Uterus (tissue), 4 donors: ENCODE measurements around the gene STUM. TPM values are rescaled to one million over a fixed set of nuclear protein-coding genes. Genes with fewer than 3 reads are reported as not detected.
A peak's percentile ranks its signal among the peaks of the same experiment; 100 is the strongest.

ENCODE experiments used
- DNase-seq, 2 donors: peaks; one replicate each; pipeline ENCODE4 v3.0.0-alpha.2; 2019 to 2020
- H3K27ac ChIP-seq, 2 donors: fragments of 200-600 bp; sonication (generic); 1 replicate in 1 of 2; 2 replicates in 1 of 2; pipeline ENCODE4 v1.5.1; 2016 to 2018
- H3K27me3 ChIP-seq, 2 donors: fragments of 200-600 bp; sonication (generic); one replicate each; pipeline ENCODE4 v1.5.1; 2018 to 2019; ENCODE audit warnings: control low read depth in 1 of 2
- H3K36me3 ChIP-seq, 2 donors: fragments of 200-600 bp; sonication (generic); one replicate each; pipeline ENCODE4 v1.5.1; 2019; ENCODE audit warnings: control low read depth in 1 of 2
- H3K4me1 ChIP-seq, 2 donors: fragments of 200-600 bp; sonication (generic); one replicate each; pipeline ENCODE4 v1.5.1; 2018 to 2019; ENCODE audit warnings: control low read depth in 1 of 2
- H3K4me3 ChIP-seq, 2 donors: fragments of 200-600 bp; sonication (generic); 1 replicate in 1 of 2; 2 replicates in 1 of 2; pipeline ENCODE4 v1.5.1; 2018 to 2019; ENCODE audit warnings: mild to moderate bottlenecking in 1 of 2
- H3K9me3 ChIP-seq, 2 donors: fragments of 200-600 bp; sonication (generic); one replicate each; pipeline ENCODE4 v1.5.1; 2019; ENCODE audit warnings: control low read depth in 1 of 2
- POLR2A ChIP-seq, 2 donors: fragments of 450-650 bp; IDR thresholded peaks; one replicate each; pipeline ENCODE4 v1.6.1; 2016; ENCODE audit warnings: antibody characterized with exemption in 2 of 2, mild to moderate bottlenecking in 1 of 2, moderate library complexity in 1 of 2
- intact Hi-C: fragments of 100-400 bp; cut with DNase I; formaldehyde crosslinking; loops from one replicate; pipeline ENCODE4 v1.15.1; 2023; ENCODE audit warnings: low total_unique reads
- total RNA-seq, 4 donors: library from RNA; depleted of rRNA in 3 of 4; stranded (reverse); fragments of >200 nt in 3 of 4; gene quantifications; one replicate each; pipeline versions ENCODE4 v1.1.0 to v1.2.4, GENCODE V29; 2014 to 2023
- TF ChIP-seq, protein P1 (sequence below), 4 experiments: fragments of 200-600 bp in 2 of 4; fragments of 450-650 bp in 2 of 4; sonication (generic) in 2 of 4; IDR thresholded peaks; one replicate each; pipeline ENCODE4 v1.5.1; 2016 to 2019; ENCODE audit warnings: antibody characterized with exemption in 4 of 4, mild to moderate bottlenecking in 2 of 4, moderate library complexity in 1 of 4
- donor health status: DM: yes; HTN: yes; CAD: no.

The STUM gene
- total RNA-seq, 4 donors from 2014 or later = 0.88 to 9.1 (median 2.2) TPM

GRCh38 chr1:226618380-226618779, 69.8 kb downstream of the STUM start:
- H3K4me3 ChIP-seq = no peak overlapping the region
- intact Hi-C loops = no loop called here
- no peaks in the 10 kb centered on the region for H3K36me3 ChIP-seq
- H3K4me1 ChIP-seq = no peaks in the 10 kb centered on the region
- peak; percentile 6 to 8 for DNase-seq
- no peaks in the 10 kb centered on the region for H3K27me3 ChIP-seq
- H3K9me3 ChIP-seq = no peaks in the 10 kb centered on the region
- no peak for TF ChIP-seq POLR2A (IDR thresholded peaks at IDR 0.05)
- TF ChIP-seq, protein P1, sequence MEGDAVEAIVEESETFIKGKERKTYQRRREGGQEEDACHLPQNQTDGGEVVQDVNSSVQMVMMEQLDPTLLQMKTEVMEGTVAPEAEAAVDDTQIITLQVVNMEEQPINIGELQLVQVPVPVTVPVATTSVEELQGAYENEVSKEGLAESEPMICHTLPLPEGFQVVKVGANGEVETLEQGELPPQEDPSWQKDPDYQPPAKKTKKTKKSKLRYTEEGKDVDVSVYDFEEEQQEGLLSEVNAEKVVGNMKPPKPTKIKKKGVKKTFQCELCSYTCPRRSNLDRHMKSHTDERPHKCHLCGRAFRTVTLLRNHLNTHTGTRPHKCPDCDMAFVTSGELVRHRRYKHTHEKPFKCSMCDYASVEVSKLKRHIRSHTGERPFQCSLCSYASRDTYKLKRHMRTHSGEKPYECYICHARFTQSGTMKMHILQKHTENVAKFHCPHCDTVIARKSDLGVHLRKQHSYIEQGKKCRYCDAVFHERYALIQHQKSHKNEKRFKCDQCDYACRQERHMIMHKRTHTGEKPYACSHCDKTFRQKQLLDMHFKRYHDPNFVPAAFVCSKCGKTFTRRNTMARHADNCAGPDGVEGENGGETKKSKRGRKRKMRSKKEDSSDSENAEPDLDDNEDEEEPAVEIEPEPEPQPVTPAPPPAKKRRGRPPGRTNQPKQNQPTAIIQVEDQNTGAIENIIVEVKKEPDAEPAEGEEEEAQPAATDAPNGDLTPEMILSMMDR (IDR thresholded peaks at IDR 0.05) = no peak
- H3K27ac ChIP-seq = no peak overlapping the region

DNA sequence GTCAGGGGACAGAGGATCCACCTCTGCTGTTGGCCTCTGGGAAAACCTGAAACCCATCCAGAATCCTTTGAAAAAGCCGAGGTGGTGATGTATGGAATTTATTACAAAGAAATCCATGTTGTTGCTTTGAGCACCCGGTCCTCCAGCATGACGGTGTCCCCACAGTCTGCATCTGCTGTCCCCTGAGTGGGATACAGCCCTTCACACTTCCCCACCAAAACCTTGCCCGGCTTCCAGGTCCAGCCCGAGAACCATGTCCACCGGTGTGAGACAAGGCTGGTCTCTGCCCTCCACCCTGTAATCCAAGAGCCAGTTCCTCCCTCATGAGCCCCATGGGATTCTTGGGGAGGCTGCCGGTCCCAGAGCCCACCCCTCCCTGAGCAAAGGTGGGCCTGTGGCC, 70.5 kb downstream of the STUM start:
- no peak overlapping the region for H3K4me3 ChIP-seq
- H3K4me1 ChIP-seq = no peaks in the 10 kb centered on the region
- H3K27ac ChIP-seq = no peak overlapping the region
- H3K27me3 ChIP-seq = no peaks in the 10 kb centered on the region
- no peaks in the 10 kb centered on the region for H3K36me3 ChIP-seq
- intact Hi-C loops = no loop called here
- TF ChIP-seq, protein P1 (IDR thresholded peaks at IDR 0.05) = no peak
- no peak for TF ChIP-seq POLR2A (IDR thresholded peaks at IDR 0.05)
- no peaks in the 10 kb centered on the region for H3K9me3 ChIP-seq
- peak; percentile 5 to 7 for DNase-seq

DNA sequence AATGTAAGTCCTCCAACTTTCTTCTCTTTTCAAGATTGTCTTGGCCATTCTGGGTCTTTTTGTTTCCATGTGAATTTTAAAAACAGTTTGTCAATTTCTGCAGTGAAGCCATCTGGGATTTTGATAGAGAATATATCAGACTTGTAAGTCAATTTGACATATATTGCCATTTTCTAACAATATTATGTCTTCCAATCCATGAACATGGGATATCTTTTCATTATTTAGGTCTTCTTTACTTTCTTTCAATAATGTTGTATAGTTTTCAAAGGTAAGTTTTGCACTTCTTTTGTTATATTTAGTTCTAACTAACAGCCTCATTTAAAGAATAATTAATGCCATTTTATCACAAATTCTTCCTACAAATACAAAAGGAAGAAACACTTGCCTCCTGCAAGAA, 73.4 kb downstream of the STUM start:
- no peak for DNase-seq
- TF ChIP-seq POLR2A (IDR thresholded peaks at IDR 0.05) = no peak
- TF ChIP-seq, protein P1 (IDR thresholded peaks at IDR 0.05) = no peak
- no peaks in the 10 kb centered on the region for H3K36me3 ChIP-seq
- H3K4me1 ChIP-seq = peaks cover 0 to 10% of the 10 kb centered on the region in 2 donors
- no peak overlapping the region for H3K27ac ChIP-seq
- no peak overlapping the region for H3K4me3 ChIP-seq
- H3K27me3 ChIP-seq = no peaks in the 10 kb centered on the region
- no peaks in the 10 kb centered on the region for H3K9me3 ChIP-seq
- intact Hi-C loops = no loop called here

DNA sequence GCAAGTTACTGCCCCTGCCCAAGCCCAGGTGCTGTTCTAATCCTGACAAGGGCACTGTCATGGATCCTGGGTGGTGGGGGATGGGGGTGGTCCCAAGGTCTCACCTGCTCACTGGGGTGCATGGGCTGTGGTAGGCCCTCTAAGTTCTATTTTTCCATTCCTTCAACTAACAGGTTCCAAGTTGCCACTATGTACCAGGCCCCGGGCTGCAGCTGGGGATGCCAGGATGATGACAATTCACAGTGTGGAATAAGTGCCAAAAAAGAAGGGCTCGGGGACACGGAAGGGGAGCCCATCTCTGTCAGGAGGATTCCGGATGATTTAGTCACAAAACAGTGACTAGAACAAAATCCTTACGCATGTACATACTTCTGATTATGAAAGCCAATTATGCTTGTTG, 76.0 kb downstream of the STUM start:
- no peak overlapping the region for H3K27ac ChIP-seq
- DNase-seq = peak; percentile 6 to 13
- no peak overlapping the region for H3K4me3 ChIP-seq
- intact Hi-C loops = no loop called here
- no peaks in the 10 kb centered on the region for H3K36me3 ChIP-seq
- H3K27me3 ChIP-seq = no peaks in the 10 kb centered on the region
- peaks cover 0 to 11% of the 10 kb centered on the region in 2 donors for H3K4me1 ChIP-seq
- TF ChIP-seq, protein P1 (IDR thresholded peaks at IDR 0.05) = no peak
- no peak for TF ChIP-seq POLR2A (IDR thresholded peaks at IDR 0.05)
- H3K9me3 ChIP-seq = no peaks in the 10 kb centered on the region

DNA sequence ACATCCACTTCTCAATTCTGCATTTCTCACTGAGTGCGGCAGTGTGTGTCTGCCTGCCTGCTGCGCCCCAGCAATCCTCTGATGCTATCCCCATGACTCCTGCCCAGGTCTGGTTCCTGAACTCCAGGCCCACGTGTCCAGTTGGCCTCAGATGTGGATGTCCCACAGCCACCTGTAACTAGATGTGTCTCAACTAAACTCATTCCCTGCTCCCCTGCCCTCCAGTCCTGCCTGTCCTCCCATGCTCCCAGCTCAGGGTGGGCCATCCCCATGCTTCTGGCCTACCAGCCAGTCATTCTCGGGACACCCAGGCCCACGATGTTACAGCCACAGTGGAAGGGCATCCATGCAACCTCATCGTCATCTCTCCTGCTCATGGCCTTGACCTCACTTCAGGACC, 76.8 kb downstream of the STUM start:
- TF ChIP-seq POLR2A (IDR thresholded peaks at IDR 0.05) = no peak
- TF ChIP-seq, protein P1 (IDR thresholded peaks at IDR 0.05) = no peak

More for the DNA sequence above, 76.8 kb downstream of the STUM start:
- peaks cover 0 to 11% of the 10 kb centered on the region in 2 donors for H3K4me1 ChIP-seq
- H3K9me3 ChIP-seq = no peaks in the 10 kb centered on the region
- H3K27me3 ChIP-seq = no peaks in the 10 kb centered on the region
- H3K4me3 ChIP-seq = no peak overlapping the region
- no peak overlapping the region for H3K27ac ChIP-seq
- intact Hi-C loops = no loop called here
- H3K36me3 ChIP-seq = no peaks in the 10 kb centered on the region
- DNase-seq = peak in 1 of 2 donors; percentile 13
